A673 (cell line): ENCODE results near the gene LSM11. TPM values are rescaled to one million over a fixed set of nuclear protein-coding genes. Genes with fewer than 3 reads are reported as not detected.

Source experiments
- BruUV-seq: library from RNA; stranded (reverse); fragments of 400-500 nt; replicated peaks from 2 replicates; lab custom pipeline; 2021; lab: Mats Ljungman, UMichigan
- CTCF ChIA-PET: fragments of 300-600 bp; sonication (Branson Sonifier 250); formaldehyde crosslinking; loops from one replicate; lab custom pipeline; 2022; ENCODE audit warnings: antibody characterized with exemption; lab: Charles Lee
- POLR2A ChIA-PET: fragments of 300-600 bp; sonication (Branson Sonifier 250); formaldehyde crosslinking; loops from one replicate; lab custom pipeline; 2022; ENCODE audit warnings: antibody characterized with exemption; ENCODE audit not compliant: low non-redundant PET; lab: Charles Lee
- DNase-seq: peaks from one replicate; pipeline ENCODE4 v3.0.0-alpha.2; 2015; ENCODE audit warnings: low spot score
- H3K27ac ChIP-seq: fragments of 200-600 bp; sonication (generic); 2 replicates; pipeline ENCODE4 v1.5.1; 2016; ENCODE audit warnings: mixed run types, low read depth, mild to moderate bottlenecking, mixed read lengths, antibody characterized with exemption, low read length; ENCODE audit not compliant: poor library complexity, severe bottlenecking
- H3K27me3 ChIP-seq: fragments of 200-600 bp; sonication (generic); replicated peaks from 2 replicates; pipeline ENCODE4 v1.6.1; 2017; ENCODE audit warnings: mixed run types, low read depth, mild to moderate bottlenecking, mixed read lengths, antibody characterized with exemption, low read length; ENCODE audit not compliant: insufficient read depth, poor library complexity
- H3K36me3 ChIP-seq: fragments of 200-600 bp; sonication (generic); 2 replicates; pipeline ENCODE4 v1.6.1; 2016; ENCODE audit warnings: mixed run types, mild to moderate bottlenecking, mixed read lengths, antibody characterized with exemption, low read length; ENCODE audit not compliant: insufficient read depth, poor library complexity, severe bottlenecking
- H3K4me1 ChIP-seq: fragments of 200-600 bp; sonication (generic); 2 replicates; pipeline ENCODE4 v1.6.1; 2017; ENCODE audit warnings: mixed run types, mild to moderate bottlenecking, mixed read lengths, antibody characterized with exemption, low read length; ENCODE audit not compliant: insufficient read depth, poor library complexity, severe bottlenecking
- H3K4me3 ChIP-seq: fragments of 200-600 bp; sonication (generic); 2 replicates; pipeline ENCODE4 v1.5.1; 2016; ENCODE audit warnings: low read depth, mixed run types, mild to moderate bottlenecking, mixed read lengths, low read length; ENCODE audit not compliant: poor library complexity, severe bottlenecking
- H3K9me3 ChIP-seq: fragments of 200-600 bp; sonication (generic); 2 replicates; pipeline ENCODE4 v1.6.1; 2016; ENCODE audit warnings: mixed run types, low read depth, mild to moderate bottlenecking, mixed read lengths, antibody characterized with exemption, low read length; ENCODE audit not compliant: poor library complexity, severe bottlenecking
- CTCF ChIP-seq: fragments of 300-800, 200-600 bp; sonication (generic); conservative IDR thresholded peaks from 2 replicates; pipeline ENCODE4 v1.5.1; 2017; ENCODE audit warnings: low read depth, mild to moderate bottlenecking, antibody characterized with exemption, low read length, moderate library complexity, mixed read lengths
- EZH2 ChIP-seq: fragments of 200-600 bp; sonication (generic); IDR thresholded peaks from 2 replicates; pipeline ENCODE4 v1.6.1; 2017; ENCODE audit warnings: borderline replicate concordance, low read depth, mild to moderate bottlenecking, mixed read lengths, antibody characterized with exemption, low read length; ENCODE audit not compliant: poor library complexity, severe bottlenecking
- intact Hi-C: fragments of 100-400 bp; cut with micrococcal nuclease; formaldehyde crosslinking; loops from one replicate; pipeline ENCODE4 v1.10.0; 2022; ENCODE audit not compliant: unreplicated experiment
- total RNA-seq: library from RNA; stranded (reverse); gene quantifications from 2 replicates; pipeline ENCODE4 v1.2.3, GENCODE V29; 2021

The LSM11 gene
- total RNA-seq, 1 experiment from 2014 or later = 3.6 TPM

GRCh38 chr5:157714596-157714864 lies 29.0 kb upstream of the LSM11 start:
- intact Hi-C loops = no loop called here
- BruUV-seq = no TSS peak
- DNase-seq = no peak

GRCh38 chr5:157718519-157718918 lies 25.0 kb upstream of the LSM11 start:
- ChIA-PET CTCF (interaction anchor here (1.1 to 2.0 kb wide), 3 partner anchors 50 to 390 kb away, joined by 5 to 17 read pairs (median 7); no protein-coding TSS in a partner anchor), POLR2A (interaction anchor here (0.6 kb wide), 1 partner anchor 14 kb away, joined by 3 read pairs; no protein-coding TSS in a partner anchor)
- H3K4me1 ChIP-seq = no peaks in the 10 kb centered on the region
- TF ChIP-seq CTCF (peak; percentile 56), EZH2 (no peak)
- DNase-seq = peak; percentile 67
- intact Hi-C loops = loop anchor here (1.0 to 5.0 kb wide), 3 partner anchors 46 to 394 kb away; partner anchors contain the start of gene C5orf52
- no peaks in the 10 kb centered on the region for H3K9me3 ChIP-seq
- no TSS peak for BruUV-seq
- no peak overlapping the region for H3K27ac ChIP-seq
- H3K27me3 ChIP-seq = no peaks in the 10 kb centered on the region
- H3K36me3 ChIP-seq = no peaks in the 10 kb centered on the region
- H3K4me3 ChIP-seq = no peak overlapping the region

More at GRCh38 chr5:157714596-157714864, 29.0 kb upstream of the LSM11 start:
- Histone ChIP-seq H3K36me3 (no peaks in the 10 kb centered on the region), H3K4me3 (no peak overlapping the region), H3K27me3 (no peaks in the 10 kb centered on the region), H3K9me3 (no peaks in the 10 kb centered on the region), H3K4me1 (peaks cover 5% of the 10 kb centered on the region), H3K27ac (no peak overlapping the region)
- ChIA-PET CTCF (no interaction called here), POLR2A (no interaction called here)
- TF ChIP-seq CTCF (no peak), EZH2 (no peak)

- POLR2A ChIA-PET = no interaction called here
- intact Hi-C loops = loop anchor here (5.0 kb wide), 2 partner anchors 47 to 242 kb away; partner anchors contain the start of gene C5orf52
Measured at GRCh38 chr5:157719245-157719644, 24.3 kb upstream of the LSM11 start.

More at GRCh38 chr5:157719245-157719644, 24.3 kb upstream of the LSM11 start:
- Histone ChIP-seq H3K4me1 (no peaks in the 10 kb centered on the region), H3K9me3 (no peaks in the 10 kb centered on the region), H3K4me3 (no peak overlapping the region), H3K27me3 (no peaks in the 10 kb centered on the region), H3K27ac (no peak overlapping the region), H3K36me3 (no peaks in the 10 kb centered on the region)
- CTCF ChIA-PET = interaction anchor here (1.1 to 1.2 kb wide), 2 partner anchors 240 to 391 kb away, joined by 5 to 7 read pairs; no protein-coding TSS in a partner anchor
- BruUV-seq = no TSS peak
- TF ChIP-seq CTCF = no peak
- no peak for TF ChIP-seq EZH2
- DNase-seq = no peak
